K562 (cell line): Measurements from ENCODE around the gene SIGLEC11. TPM values are rescaled to one million over a fixed set of nuclear protein-coding genes. Genes with fewer than 3 reads are reported as not detected.

Source experiments
- ARID3B ChIP-seq: fragments of 250-450 bp; sonication (Bioruptor Pico); IDR thresholded peaks from 2 replicates; pipeline ENCODE4 v1.4.0; 2020; ENCODE audit warnings: borderline replicate concordance
- CBX1 ChIP-seq: sonication (generic); IDR thresholded peaks from 2 replicates; pipeline ENCODE4 v1.6.1; 2016; ENCODE audit warnings: antibody characterized with exemption, low read depth, mild to moderate bottlenecking
- CTBP1 ChIP-seq: fragments of 450-650 bp; IDR thresholded peaks from 2 replicates; pipeline ENCODE4 v1.6.1; 2016; ENCODE audit warnings: borderline replicate concordance
- DPF2 ChIP-seq: fragments of 450-650 bp; IDR thresholded peaks from 2 replicates; pipeline ENCODE4 v1.6.1; 2016
- EHMT2 ChIP-seq: fragments of 450-650 bp; IDR thresholded peaks from 2 replicates; pipeline ENCODE4 v1.6.1; 2018; ENCODE audit warnings: antibody characterized with exemption
- ETS2 ChIP-seq: IDR thresholded peaks from 2 replicates; pipeline ENCODE4 v1.6.1; 2016; ENCODE audit warnings: borderline replicate concordance, missing genetic modification characterization, mild to moderate bottlenecking, moderate library complexity, missing compliant biosample characterization; ENCODE audit not compliant: poor library complexity, severe bottlenecking
- HDAC6 ChIP-seq: IDR thresholded peaks from 2 replicates; pipeline ENCODE4 v1.6.1; 2012; ENCODE audit warnings: low read depth, mild to moderate bottlenecking, control low read depth, inconsistent platforms, low read length, moderate library complexity
- HMGXB4 ChIP-seq: sonication (generic); formaldehyde crosslinking; IDR thresholded peaks from 2 replicates; pipeline ENCODE4 v1.8.1; 2023; ENCODE audit warnings: mild to moderate bottlenecking, missing genetic modification reagents
- LARP7 ChIP-seq: fragments of 450-650 bp; IDR thresholded peaks from 2 replicates; pipeline ENCODE4 v1.6.1; 2016
- THAP12 ChIP-seq: fragments of 250-450 bp; sonication (Bioruptor Pico); IDR thresholded peaks from 2 replicates; pipeline ENCODE4 v1.9.0; 2021; ENCODE audit warnings: mild to moderate bottlenecking, inconsistent platforms
- ZBTB8A ChIP-seq: fragments of 450-650 bp; IDR thresholded peaks from 2 replicates; pipeline ENCODE4 v1.6.1; 2018; ENCODE audit warnings: mild to moderate bottlenecking, moderate library complexity; ENCODE audit not compliant: partially characterized antibody
- ZNF407 ChIP-seq: fragments of 450-650 bp; IDR thresholded peaks from 2 replicates; pipeline ENCODE4 v1.6.1; 2016; ENCODE audit warnings: low read depth
- ZNF79 ChIP-seq: fragments of 250-450 bp; sonication (Bioruptor Pico); IDR thresholded peaks from 2 replicates; pipeline ENCODE4 v1.4.0; 2020; ENCODE audit warnings: low read depth, mild to moderate bottlenecking, moderate library complexity
- polyA plus RNA-seq, 8 experiments: library from polyadenylated mRNA; depleted of rRNA in 4 of 8; stranded (reverse) in 5 of 8; unstranded in 3 of 8; fragments of >200 nt; fragmentation: Nextera tagmentation in 2 of 8; fragmentation: Illumina TruSeq in 1 of 8; extraction: Ambion mirVana in 2 of 8; extraction: Trizol in 1 of 8; gene quantifications; 2 replicates each; pipeline versions ENCODE4 v1.2.1 to v1.2.3, GENCODE V29; 2011 to 2014; ENCODE audit warnings: inconsistent platforms in 1 of 8, missing spikeins in 1 of 8
- total RNA-seq, 7 experiments: library from RNA; depleted of rRNA in 6 of 7; stranded (reverse); fragments of >200 nt in 6 of 7; fragmentation: Illumina TruSeq in 2 of 7; extraction: Trizol in 2 of 7; gene quantifications; 2 replicates each; pipeline versions ENCODE4 v1.2.1 to v1.2.3, GENCODE V29; 2011 to 2021; ENCODE audit warnings: low replicate concordance in 1 of 7

Gene SIGLEC11
- total and polyA plus RNA-seq, 9 of the 15 experiments (the other 6 are each of a cell fraction or from before 2014, with no cell fraction given), result not detected

- no peak for TF ChIP-seq ZNF407
- TF ChIP-seq EHMT2, result no peak; the same call in 1 of the 2 replicates
- no peak for TF ChIP-seq THAP12 (CRISPR knock-in tag)
- TF ChIP-seq LARP7, result no peak
- peak; percentile 64 for TF ChIP-seq DPF2
- no peak for TF ChIP-seq ARID3B (CRISPR knock-in tag)
- no peak for TF ChIP-seq ETS2
- TF ChIP-seq ZBTB8A, result no peak
- TF ChIP-seq CTBP1, result no peak
- TF ChIP-seq ZNF79 (CRISPR knock-in tag), result no peak
- no peak for TF ChIP-seq CBX1
- TF ChIP-seq HDAC6, result no peak
- no peak for TF ChIP-seq HMGXB4 (CRISPR knock-in tag)
These were observed 42.9 kb upstream of the SIGLEC11 start (continued) for GRCh38 chr19:50003810-50004419.
